Measurements from ENCODE around the gene NXPH3.

NXPH3 gene

DNA sequence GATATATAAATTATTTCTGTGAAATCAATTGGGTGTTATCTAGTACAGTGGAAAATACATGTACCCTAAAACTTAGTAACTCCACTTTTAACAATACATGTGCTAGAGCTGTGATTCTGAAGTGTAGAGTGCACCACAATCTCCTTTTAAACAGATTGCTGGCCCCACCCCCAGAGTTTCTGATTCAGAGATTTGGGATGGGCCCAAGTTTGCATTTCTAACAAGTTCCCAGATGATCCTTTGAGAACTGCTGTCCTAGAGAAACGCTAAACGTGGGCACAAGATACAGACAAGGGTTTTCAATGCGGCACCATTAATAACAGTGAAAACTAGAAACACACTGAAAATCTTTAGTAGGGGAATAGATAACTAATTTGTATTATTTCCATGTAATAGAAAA is 49.2 kb downstream of the NXPH3 start:
- Histone ChIP-seq H3K4me3 (replicated peaks; ENCODE audit: insufficient read depth, low read length) (no peak overlapping the region), H3K27me3 (ENCODE audit: insufficient read depth, poor library complexity, severe bottlenecking) (no peaks in the 10 kb centered on the region), H3K27ac (replicated peaks) (no peak overlapping the region)
- no peak for DNase-seq (ENCODE audit: low read depth in 1 of 2, low spot score in 1 of 2)
- TF ChIP-seq GABPA (IDR thresholded peaks at IDR 0.05; ENCODE audit: low read depth): no peak
- no peak for TF ChIP-seq SPI1 (IDR thresholded peaks at IDR 0.05; ENCODE audit: borderline replicate concordance, low read depth)
- TF ChIP-seq, protein P1, sequence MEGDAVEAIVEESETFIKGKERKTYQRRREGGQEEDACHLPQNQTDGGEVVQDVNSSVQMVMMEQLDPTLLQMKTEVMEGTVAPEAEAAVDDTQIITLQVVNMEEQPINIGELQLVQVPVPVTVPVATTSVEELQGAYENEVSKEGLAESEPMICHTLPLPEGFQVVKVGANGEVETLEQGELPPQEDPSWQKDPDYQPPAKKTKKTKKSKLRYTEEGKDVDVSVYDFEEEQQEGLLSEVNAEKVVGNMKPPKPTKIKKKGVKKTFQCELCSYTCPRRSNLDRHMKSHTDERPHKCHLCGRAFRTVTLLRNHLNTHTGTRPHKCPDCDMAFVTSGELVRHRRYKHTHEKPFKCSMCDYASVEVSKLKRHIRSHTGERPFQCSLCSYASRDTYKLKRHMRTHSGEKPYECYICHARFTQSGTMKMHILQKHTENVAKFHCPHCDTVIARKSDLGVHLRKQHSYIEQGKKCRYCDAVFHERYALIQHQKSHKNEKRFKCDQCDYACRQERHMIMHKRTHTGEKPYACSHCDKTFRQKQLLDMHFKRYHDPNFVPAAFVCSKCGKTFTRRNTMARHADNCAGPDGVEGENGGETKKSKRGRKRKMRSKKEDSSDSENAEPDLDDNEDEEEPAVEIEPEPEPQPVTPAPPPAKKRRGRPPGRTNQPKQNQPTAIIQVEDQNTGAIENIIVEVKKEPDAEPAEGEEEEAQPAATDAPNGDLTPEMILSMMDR (IDR thresholded peaks at IDR 0.05; ENCODE audit: insufficient read depth, low read length): no peak
- TF ChIP-seq, protein P2, sequence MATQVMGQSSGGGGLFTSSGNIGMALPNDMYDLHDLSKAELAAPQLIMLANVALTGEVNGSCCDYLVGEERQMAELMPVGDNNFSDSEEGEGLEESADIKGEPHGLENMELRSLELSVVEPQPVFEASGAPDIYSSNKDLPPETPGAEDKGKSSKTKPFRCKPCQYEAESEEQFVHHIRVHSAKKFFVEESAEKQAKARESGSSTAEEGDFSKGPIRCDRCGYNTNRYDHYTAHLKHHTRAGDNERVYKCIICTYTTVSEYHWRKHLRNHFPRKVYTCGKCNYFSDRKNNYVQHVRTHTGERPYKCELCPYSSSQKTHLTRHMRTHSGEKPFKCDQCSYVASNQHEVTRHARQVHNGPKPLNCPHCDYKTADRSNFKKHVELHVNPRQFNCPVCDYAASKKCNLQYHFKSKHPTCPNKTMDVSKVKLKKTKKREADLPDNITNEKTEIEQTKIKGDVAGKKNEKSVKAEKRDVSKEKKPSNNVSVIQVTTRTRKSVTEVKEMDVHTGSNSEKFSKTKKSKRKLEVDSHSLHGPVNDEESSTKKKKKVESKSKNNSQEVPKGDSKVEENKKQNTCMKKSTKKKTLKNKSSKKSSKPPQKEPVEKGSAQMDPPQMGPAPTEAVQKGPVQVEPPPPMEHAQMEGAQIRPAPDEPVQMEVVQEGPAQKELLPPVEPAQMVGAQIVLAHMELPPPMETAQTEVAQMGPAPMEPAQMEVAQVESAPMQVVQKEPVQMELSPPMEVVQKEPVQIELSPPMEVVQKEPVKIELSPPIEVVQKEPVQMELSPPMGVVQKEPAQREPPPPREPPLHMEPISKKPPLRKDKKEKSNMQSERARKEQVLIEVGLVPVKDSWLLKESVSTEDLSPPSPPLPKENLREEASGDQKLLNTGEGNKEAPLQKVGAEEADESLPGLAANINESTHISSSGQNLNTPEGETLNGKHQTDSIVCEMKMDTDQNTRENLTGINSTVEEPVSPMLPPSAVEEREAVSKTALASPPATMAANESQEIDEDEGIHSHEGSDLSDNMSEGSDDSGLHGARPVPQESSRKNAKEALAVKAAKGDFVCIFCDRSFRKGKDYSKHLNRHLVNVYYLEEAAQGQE (IDR thresholded peaks at IDR 0.05; ENCODE audit: insufficient replicate concordance, low read depth): no peak
- no peak for TF ChIP-seq POLR2AphosphoS5 (IDR thresholded peaks at IDR 0.05; ENCODE audit: low read depth)

DNA sequence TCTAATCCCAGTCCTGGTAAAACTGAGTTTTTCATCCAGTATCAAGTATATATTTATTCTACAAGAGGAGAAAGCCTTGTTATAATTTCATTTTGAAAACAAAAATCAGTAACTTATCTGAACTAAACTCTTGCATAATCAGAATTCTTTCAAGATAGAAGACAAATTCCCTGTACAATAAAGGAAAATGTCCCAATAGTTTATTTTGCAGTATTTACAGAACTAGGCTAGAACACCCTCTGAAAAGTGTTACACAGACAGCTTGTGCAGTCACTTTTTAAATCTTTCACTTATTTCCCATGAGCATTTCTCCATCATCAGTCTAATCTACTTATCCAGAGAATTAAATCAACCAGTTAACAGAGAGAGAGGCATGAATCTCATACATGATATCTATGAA is 53.8 kb downstream of the NXPH3 start:
- Histone ChIP-seq H3K27me3 (ENCODE audit: insufficient read depth, poor library complexity, severe bottlenecking) (no peaks in the 10 kb centered on the region), H3K4me3 (replicated peaks; ENCODE audit: insufficient read depth, low read length) (no peak overlapping the region), H3K27ac (replicated peaks) (no peak overlapping the region)
- TF ChIP-seq, protein P2 (IDR thresholded peaks at IDR 0.05; ENCODE audit: insufficient replicate concordance, low read depth): no peak
- TF ChIP-seq, protein P1 (IDR thresholded peaks at IDR 0.05; ENCODE audit: insufficient read depth, low read length): no peak
- TF ChIP-seq POLR2AphosphoS5 (IDR thresholded peaks at IDR 0.05; ENCODE audit: low read depth): no peak
- no peak for DNase-seq (ENCODE audit: low read depth in 1 of 2, low spot score in 1 of 2)

DNA sequence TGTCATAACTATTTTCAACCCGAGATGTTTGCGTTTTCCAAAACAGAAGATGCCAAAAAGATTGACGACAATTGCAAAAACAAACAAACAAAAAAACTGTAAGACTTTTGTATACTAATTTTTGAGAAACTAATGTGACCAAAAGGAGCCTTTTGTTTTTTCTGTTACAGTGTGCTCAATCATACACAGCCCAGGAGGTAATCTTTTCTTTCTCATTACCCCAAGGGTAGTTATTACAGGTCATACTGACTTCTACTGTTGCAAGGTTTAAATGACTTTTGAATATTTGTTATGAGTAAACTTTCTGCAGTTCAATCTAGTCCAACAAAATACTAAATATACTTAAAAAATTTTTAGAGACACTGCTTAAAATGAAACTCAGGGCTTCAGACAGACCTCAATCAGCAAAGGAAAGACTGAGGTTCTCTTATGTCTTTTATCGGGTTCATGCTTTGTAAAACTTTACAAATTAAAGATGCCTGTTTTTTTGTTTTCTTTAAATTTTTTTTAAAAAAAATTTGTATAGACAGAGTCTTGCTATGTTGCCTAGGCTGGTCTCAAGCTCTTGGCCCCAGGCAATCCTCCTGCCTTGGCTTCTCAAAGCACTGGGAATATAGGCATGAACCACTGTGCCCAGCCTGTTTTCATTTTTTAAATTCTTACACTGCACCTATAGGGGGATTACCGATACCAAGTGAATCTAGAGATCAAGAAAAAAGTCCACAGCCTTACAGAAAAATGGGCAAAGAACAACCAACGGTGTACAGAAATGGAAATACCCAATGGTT is 54.6 kb downstream of the NXPH3 start:
- Histone ChIP-seq H3K27ac (replicated peaks) (no peak overlapping the region), H3K4me3 (replicated peaks; ENCODE audit: insufficient read depth, low read length) (no peak overlapping the region), H3K27me3 (ENCODE audit: insufficient read depth, poor library complexity, severe bottlenecking) (no peaks in the 10 kb centered on the region)
- DNase-seq (ENCODE audit: low read depth in 1 of 2, low spot score in 1 of 2): no peak
- TF ChIP-seq SPI1 (IDR thresholded peaks at IDR 0.05; ENCODE audit: borderline replicate concordance, low read depth): no peak

- Histone ChIP-seq H3K4me3 (replicated peaks; ENCODE audit: insufficient read depth, low read length) (no peak overlapping the region), H3K27me3 (ENCODE audit: insufficient read depth, poor library complexity, severe bottlenecking) (no peaks in the 10 kb centered on the region), H3K27ac (replicated peaks) (no peak overlapping the region)
- no peak for DNase-seq (ENCODE audit: low read depth in 1 of 2, low spot score in 1 of 2)
- TF ChIP-seq POLR2AphosphoS5 (IDR thresholded peaks at IDR 0.05; ENCODE audit: low read depth) (no peak), GABPA (IDR thresholded peaks at IDR 0.05; ENCODE audit: low read depth) (no peak), SPI1 (IDR thresholded peaks at IDR 0.05; ENCODE audit: borderline replicate concordance, low read depth) (no peak)
- TF ChIP-seq, protein P1 (IDR thresholded peaks at IDR 0.05; ENCODE audit: insufficient read depth, low read length): no peak
- TF ChIP-seq, protein P2 (IDR thresholded peaks at IDR 0.05; ENCODE audit: insufficient replicate concordance, low read depth): no peak
Measured at GRCh38 chr17:49631496-49631895, 55.8 kb downstream of the NXPH3 start.

Measured in HL-60 (cell line).